Hepatocyte (in vitro differentiated cells): Measurements from ENCODE around the gene SYT3. TPM values are rescaled to one million over a fixed set of nuclear protein-coding genes. Genes with fewer than 3 reads are reported as not detected.
A peak's percentile ranks its signal among the peaks of the same experiment; 100 is the strongest.
"Not testable (repeated sequence)": the region's sequence is repeated elsewhere in the genome, so short reads cannot be mapped to it uniquely, and the experiment has no call there.

Experiments used
- DNase-seq: peaks from one replicate; pipeline ENCODE4 v3.0.0-alpha.2; 2016; ENCODE audit warnings: low spot score
- H2AFZ ChIP-seq: fragments of 200-600 bp; sonication (generic); 2 replicates; pipeline ENCODE4 v1.6.0; 2016; ENCODE audit warnings: antibody characterized with exemption, mild to moderate bottlenecking
- H3K27ac ChIP-seq: fragments of 200-600 bp; sonication (generic); 2 replicates; pipeline ENCODE4 v1.5.1; 2016; ENCODE audit warnings: mild to moderate bottlenecking
- H3K27me3 ChIP-seq: fragments of 200-600 bp; sonication (generic); 2 replicates; pipeline ENCODE4 v1.6.1; 2016
- H3K36me3 ChIP-seq: fragments of 200-600 bp; sonication (generic); replicated peaks from 2 replicates; pipeline ENCODE4 v1.5.1; 2016; ENCODE audit warnings: low read depth; ENCODE audit not compliant: insufficient read depth
- H3K4me1 ChIP-seq: fragments of 200-600 bp; sonication (generic); 2 replicates; pipeline ENCODE4 v1.5.1; 2016; ENCODE audit warnings: mild to moderate bottlenecking, moderate library complexity; ENCODE audit not compliant: insufficient read depth
- H3K4me2 ChIP-seq: fragments of 200-600 bp; sonication (generic); 2 replicates; pipeline ENCODE4 v1.6.0; 2016
- H3K4me3 ChIP-seq: fragments of 200-600 bp; sonication (generic); 2 replicates; pipeline ENCODE4 v1.5.1; 2016; ENCODE audit warnings: mild to moderate bottlenecking
- H3K79me2 ChIP-seq: fragments of 200-600 bp; sonication (generic); 2 replicates; pipeline ENCODE4 v1.6.0; 2017; ENCODE audit warnings: mild to moderate bottlenecking
- H3K9me2 ChIP-seq: fragments of 200-600 bp; sonication (generic); replicated peaks from 2 replicates; pipeline ENCODE4 v1.6.0; 2017; ENCODE audit warnings: mild to moderate bottlenecking; ENCODE audit not compliant: insufficient read depth
- H3K9me3 ChIP-seq: fragments of 200-600 bp; sonication (generic); 2 replicates; pipeline ENCODE4 v1.5.1; 2016; ENCODE audit warnings: low read depth, mild to moderate bottlenecking
- H4K20me1 ChIP-seq: fragments of 200-600 bp; sonication (generic); 2 replicates; pipeline ENCODE4 v1.6.0; 2016; ENCODE audit warnings: mild to moderate bottlenecking; ENCODE audit not compliant: insufficient read depth, poor library complexity, severe bottlenecking
- EZH2 ChIP-seq: fragments of 200-600 bp; sonication (generic); IDR thresholded peaks from 2 replicates; pipeline ENCODE4 v1.6.1; 2016; ENCODE audit warnings: antibody characterized with exemption, mild to moderate bottlenecking, borderline replicate concordance
- EZH2phosphoT487 ChIP-seq: fragments of 200-600 bp; sonication (generic); IDR thresholded peaks from one replicate; pipeline ENCODE4 v1.6.1; 2018; ENCODE audit warnings: antibody characterized with exemption, mild to moderate bottlenecking, low read depth, moderate library complexity; ENCODE audit not compliant: unreplicated experiment, severe bottlenecking
- WGBS: methylation state at CpG from one replicate; pipeline ENCODE4 v1.1.6; 2016; ENCODE audit warnings: low lambda C conversion rate; ENCODE audit errors: missing lambda C conversion rate; 5-methylcytosine and 5-hydroxymethylcytosine counted together
- polyA plus RNA-seq: library from polyadenylated mRNA; unstranded; fragments of >200 nt; fragmentation: Nextera tagmentation; extraction: Ambion mirVana; gene quantifications from 2 replicates; pipeline ENCODE4 v1.2.1, GENCODE V29; 2016
- total RNA-seq: library from RNA; depleted of rRNA; stranded (reverse); fragments of >200 nt; gene quantifications from 2 replicates; pipeline ENCODE4 v1.2.3, GENCODE V29; 2014
- TF ChIP-seq, protein P1 (sequence below): fragments of 200-600 bp; sonication (generic); IDR thresholded peaks from 2 replicates; pipeline ENCODE4 v1.5.1; 2016; ENCODE audit warnings: antibody characterized with exemption, mild to moderate bottlenecking; ENCODE audit not compliant: poor library complexity

The SYT3 gene
- total and polyA plus RNA-seq, 2 experiments from 2014 or later = 1.5 to 2.2 TPM

GRCh38 chr19:50607874-50608785 lies 31.6 kb downstream of the SYT3 start:
- DNase-seq = peak; percentile 95
- no peaks in the 10 kb centered on the region for H3K36me3 ChIP-seq
- no peak overlapping the region for H3K27ac ChIP-seq
- H3K9me2 ChIP-seq = no peaks in the 10 kb centered on the region
- WGBS = 30% methylated on average over 56 of the region's 56 CpGs
- TF ChIP-seq EZH2phosphoT487 (no peak), EZH2 (no peak)
- TF ChIP-seq, protein P1, sequence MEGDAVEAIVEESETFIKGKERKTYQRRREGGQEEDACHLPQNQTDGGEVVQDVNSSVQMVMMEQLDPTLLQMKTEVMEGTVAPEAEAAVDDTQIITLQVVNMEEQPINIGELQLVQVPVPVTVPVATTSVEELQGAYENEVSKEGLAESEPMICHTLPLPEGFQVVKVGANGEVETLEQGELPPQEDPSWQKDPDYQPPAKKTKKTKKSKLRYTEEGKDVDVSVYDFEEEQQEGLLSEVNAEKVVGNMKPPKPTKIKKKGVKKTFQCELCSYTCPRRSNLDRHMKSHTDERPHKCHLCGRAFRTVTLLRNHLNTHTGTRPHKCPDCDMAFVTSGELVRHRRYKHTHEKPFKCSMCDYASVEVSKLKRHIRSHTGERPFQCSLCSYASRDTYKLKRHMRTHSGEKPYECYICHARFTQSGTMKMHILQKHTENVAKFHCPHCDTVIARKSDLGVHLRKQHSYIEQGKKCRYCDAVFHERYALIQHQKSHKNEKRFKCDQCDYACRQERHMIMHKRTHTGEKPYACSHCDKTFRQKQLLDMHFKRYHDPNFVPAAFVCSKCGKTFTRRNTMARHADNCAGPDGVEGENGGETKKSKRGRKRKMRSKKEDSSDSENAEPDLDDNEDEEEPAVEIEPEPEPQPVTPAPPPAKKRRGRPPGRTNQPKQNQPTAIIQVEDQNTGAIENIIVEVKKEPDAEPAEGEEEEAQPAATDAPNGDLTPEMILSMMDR = peak; percentile 62
- no peaks in the 10 kb centered on the region for H3K9me3 ChIP-seq
- H3K79me2 ChIP-seq = no peaks in the 10 kb centered on the region
- no peaks in the 10 kb centered on the region for H3K4me1 ChIP-seq
- peaks cover 20% of the 10 kb centered on the region for H3K27me3 ChIP-seq
- no peak overlapping the region for H2AFZ ChIP-seq
- H4K20me1 ChIP-seq = no peaks in the 10 kb centered on the region
- H3K4me3 ChIP-seq = no peak overlapping the region
- H3K4me2 ChIP-seq = peak overlapping the region; percentile 61

- WGBS = 90% methylated on average over 18 of the region's 20 CpGs
- H3K4me3 ChIP-seq = no peak overlapping the region
- H3K27me3 ChIP-seq = peaks cover 27% of the 10 kb centered on the region
- peak overlapping the region; percentile 61 for H3K4me2 ChIP-seq
- no peaks in the 10 kb centered on the region for H4K20me1 ChIP-seq
- no peaks in the 10 kb centered on the region for H3K79me2 ChIP-seq
- no peaks in the 10 kb centered on the region for H3K4me1 ChIP-seq
- TF ChIP-seq, protein P1 = no peak
- TF ChIP-seq EZH2phosphoT487 = no peak
- no peak for TF ChIP-seq EZH2
- H3K9me3 ChIP-seq = no peaks in the 10 kb centered on the region
- no peak for DNase-seq
- H3K27ac ChIP-seq = no peak overlapping the region
- no peak overlapping the region for H2AFZ ChIP-seq
- no peaks in the 10 kb centered on the region for H3K36me3 ChIP-seq
- no peaks in the 10 kb centered on the region for H3K9me2 ChIP-seq
These were observed 32.3 kb downstream of the SYT3 start for GRCh38 chr19:50607388-50607787.

- not testable (repeated sequence) for H3K79me2 ChIP-seq, H3K36me3 ChIP-seq, H3K9me3 ChIP-seq, H3K4me2 ChIP-seq, H3K4me1 ChIP-seq, DNase-seq, H3K27ac ChIP-seq, H4K20me1 ChIP-seq, H2AFZ ChIP-seq, H3K4me3 ChIP-seq, H3K9me2 ChIP-seq
- TF ChIP-seq, protein P1 = peak; percentile 2
- WGBS = 66% methylated on average over 39 of the region's 58 CpGs
- peaks cover 36% of the 10 kb centered on the region for H3K27me3 ChIP-seq
These were observed 33.4 kb downstream of the SYT3 start for GRCh38 chr19:50606059-50606836.

DNA sequence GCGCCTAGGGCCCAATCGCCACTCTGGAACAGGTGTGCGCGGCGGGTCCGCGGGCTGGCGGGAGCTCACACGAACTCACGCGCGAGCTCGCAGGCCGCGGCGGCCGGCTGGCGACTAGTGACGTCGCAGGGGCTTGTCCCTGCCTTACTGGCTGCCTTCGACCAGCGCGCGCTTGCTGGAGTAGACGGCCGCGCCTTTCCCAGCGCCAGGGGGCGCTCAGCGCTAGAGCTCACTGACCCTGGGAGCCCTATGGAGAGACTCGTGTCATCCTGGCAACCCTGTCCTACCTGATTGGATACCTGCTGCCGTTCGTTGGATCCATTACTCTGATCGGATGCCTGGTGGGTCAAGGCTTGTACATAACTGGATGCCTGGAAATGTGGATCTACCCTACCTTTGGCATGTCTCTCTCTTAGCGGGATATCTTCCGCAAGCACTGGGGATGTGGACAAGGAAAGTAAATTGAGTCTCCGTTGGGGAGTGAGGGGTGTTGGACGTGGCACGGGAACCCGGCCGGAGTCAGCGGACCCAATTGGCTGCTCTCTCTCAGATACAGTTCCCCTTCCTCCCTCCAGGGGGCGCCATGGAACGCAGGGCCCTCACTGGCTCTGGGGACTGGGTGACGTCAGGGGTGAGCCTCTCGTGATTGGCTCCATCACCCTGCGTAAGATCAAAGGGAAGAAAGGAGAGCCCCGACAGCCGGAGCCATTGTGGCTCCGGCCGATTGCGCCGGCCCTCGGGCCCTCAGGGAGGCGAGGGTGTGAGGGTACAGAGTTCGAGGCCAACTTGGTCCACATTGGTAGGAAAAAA lies 35.2 kb downstream of the SYT3 start:
- not testable (repeated sequence) for H3K9me2 ChIP-seq, DNase-seq, H4K20me1 ChIP-seq, H3K4me3 ChIP-seq, H3K36me3 ChIP-seq, H3K79me2 ChIP-seq, H2AFZ ChIP-seq, H3K9me3 ChIP-seq, H3K4me1 ChIP-seq, H3K4me2 ChIP-seq, H3K27ac ChIP-seq
- peaks cover 51% of the 10 kb centered on the region for H3K27me3 ChIP-seq
- WGBS = no CpG with 5 or more reads among the region's 56 CpGs
